ENCODE measurements around the gene KIF21B.

- TF ChIP-seq POLR2AphosphoS5 (IDR thresholded peaks at IDR 0.05; ENCODE audit: low read depth) (no peak), CTCF (IDR thresholded peaks at IDR 0.05; ENCODE audit: insufficient read depth, low read length) (no peak), REST (IDR thresholded peaks at IDR 0.05; ENCODE audit: insufficient replicate concordance, low read depth) (no peak), GABPA (IDR thresholded peaks at IDR 0.05; ENCODE audit: low read depth) (no peak), SPI1 (IDR thresholded peaks at IDR 0.05; ENCODE audit: borderline replicate concordance, low read depth) (no peak)
Observed at GRCh38 chr1:200960948-200961340, 62.6 kb downstream of the KIF21B start.

Data from HL-60 (cell line).